NCI-H128 (cell line): ENCODE data around the gene ZNFX1.

ENCODE experiments used
- DNase-seq: peaks from one replicate; lab custom pipeline; 2025; ENCODE audit not compliant: unreplicated experiment; lab: John Stamatoyannopoulos, UW

Gene ZNFX1

DNA sequence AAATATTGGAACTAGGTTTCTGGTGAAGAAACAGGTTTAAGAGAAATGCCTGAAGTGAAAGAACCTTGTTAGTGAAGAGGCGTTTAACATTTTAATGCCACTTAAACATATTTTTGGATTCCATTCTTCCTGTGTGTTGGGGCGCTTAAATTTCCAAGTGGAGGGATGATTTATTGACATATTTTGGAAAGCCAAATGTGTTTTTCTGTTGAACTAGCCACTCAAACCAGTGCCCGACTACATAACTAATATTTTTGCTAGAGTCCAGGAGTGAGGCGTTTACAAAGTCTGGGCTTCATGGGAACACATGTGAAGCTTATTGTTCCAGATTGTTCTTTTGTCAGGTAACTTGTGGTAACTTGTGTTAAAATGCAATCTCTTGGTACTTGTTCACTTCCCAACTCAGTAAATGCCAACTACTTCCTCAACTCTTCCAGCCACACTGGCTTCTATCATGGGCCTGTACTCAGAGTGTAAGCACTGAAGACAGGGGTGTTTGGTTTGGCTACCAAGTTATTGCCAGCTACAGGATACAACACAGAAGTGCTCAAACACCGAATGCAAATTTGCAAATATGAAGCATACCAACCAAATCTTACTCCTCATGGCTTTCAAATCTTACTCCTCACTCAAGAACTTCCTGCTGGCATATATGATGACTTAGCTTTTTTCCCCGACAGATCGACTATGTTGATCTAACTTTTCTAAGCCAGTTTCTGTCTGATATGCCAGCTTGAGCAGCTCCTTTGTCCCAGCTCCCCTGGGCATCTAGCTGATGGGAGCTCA, 2.0 kb upstream of the ZNFX1 start:
- no peak for DNase-seq

DNA sequence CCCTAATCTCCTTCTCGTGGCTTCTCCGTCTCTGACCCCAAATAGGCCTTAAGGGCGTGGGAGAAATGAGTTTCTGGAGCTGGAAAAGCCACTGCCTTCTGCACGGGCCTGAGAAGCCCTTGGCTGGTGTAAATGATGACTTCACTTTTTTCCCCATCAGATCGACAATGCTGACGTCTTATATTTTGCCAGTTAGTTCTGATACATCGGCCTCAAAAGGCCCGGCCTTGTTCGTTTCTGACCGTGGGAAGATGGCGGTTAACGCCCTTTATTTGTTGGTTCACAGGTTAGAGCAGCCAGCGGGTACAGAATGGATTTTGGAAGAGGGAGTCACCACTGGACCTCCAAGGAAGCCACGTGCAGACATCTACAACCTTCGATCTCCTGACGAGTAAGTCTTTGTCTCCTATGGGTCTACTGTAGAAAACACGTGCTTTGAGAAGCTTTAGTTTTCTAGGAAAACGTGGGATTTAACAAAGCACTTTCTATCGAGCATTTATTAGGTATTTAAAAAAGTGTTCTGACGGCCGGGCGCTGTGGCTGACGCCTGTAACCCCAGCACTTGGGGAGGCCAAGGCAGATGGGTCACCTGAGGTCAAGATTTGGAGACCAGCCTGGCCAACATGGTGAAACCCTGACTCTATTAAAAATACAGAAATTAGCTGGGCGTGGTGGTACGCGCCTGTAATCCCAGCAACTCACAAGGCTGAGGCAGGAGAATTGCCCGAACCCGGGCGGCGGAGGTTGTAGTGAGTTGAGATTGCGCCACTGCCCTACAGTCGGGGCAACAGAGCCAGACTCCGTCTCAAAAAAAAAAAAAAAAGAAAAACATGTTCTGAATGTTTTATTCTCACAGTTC, 1.2 kb upstream of the ZNFX1 start:
- no peak for DNase-seq

DNA sequence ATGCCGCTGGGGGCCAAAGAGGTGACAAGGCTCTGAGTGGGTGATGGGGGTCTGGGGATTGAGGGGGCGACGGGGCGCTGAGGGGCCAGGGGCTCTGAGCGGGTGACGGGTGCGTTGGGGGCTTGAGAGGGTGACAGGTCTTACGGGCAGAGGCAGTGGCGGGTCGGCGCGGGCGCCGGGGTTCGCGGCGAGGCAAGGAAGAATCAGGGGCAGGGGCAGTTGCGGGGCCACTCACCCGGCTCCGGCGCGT, 146 bp downstream of the ZNFX1 start:
- DNase-seq = no peak

DNA sequence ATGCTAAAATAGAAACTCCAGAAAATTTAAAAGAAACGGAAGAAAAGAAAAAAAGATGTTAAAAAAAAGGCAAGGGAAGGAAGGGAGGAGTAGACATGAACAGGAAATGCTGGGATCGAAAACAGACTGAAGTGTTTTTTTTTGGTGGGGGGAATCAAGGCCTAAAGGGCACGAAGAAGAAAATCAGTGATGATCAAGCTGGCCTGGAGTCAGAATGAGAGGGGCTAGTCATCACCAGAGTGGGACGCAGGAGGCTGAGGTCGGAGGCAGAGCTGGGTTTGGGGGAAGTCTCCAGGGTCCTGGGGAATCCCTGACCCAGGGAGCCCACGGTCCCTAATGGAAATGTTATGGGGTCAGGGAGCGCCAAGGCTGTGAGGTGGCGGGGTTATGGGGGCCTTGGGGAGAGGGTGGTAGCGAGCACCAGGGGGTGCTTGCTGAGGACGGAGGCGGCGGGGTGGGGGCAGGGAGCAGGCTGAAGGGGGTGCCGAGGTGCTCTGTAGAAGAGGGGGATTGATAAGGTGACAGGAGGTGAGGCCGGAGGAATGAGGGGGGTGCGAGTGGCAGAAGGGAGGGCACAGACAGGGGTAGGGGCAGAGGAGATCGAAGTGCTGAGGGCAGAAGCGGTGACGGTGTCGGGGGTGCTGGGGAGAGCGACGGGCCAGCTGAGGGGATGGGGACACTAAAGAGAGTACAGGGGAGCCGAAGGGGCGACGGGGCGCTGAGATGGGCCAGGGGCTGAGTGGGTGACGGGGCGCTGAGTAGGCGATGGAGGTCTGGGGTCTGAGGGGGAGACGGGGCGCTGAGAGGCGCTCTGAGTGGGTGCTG, 684 bp downstream of the ZNFX1 start:
- DNase-seq = no peak

DNA sequence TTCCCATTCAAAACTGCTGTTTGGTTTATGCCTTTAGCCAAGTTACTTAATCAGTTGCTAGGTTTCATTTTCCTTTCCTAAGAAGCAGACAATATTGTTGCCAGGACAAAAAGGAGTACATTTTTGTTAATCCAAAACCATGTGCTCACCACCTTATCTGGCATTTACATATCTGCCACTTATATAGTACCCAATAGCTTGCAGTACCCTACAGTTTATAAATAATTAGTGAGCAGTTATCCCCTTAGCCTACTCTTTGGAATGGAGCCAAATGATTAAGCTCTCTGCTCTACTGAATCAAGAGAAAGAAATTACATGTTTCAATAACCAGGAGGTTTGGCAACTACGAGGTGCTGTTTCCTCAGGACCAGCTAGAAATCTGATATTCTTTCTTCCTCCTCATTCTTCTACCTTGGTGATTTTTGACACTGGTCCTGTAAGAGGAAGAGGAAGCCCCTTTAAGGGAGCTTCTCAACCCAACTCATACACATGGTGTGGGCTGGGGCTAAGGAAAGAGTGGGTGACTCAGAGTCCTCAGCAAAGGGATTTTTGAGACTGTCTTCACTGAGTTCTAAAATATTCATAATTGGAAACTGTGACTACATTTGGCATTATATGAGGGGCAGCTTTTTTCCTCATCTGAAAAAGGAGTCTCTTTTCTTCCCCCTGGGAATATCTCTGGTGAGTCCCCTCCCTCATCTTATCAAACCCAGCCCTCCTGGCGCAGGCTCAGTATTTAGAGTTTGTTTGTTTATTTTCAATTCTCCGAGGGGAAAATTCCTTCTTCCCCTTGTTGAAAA, 1.5 kb downstream of the ZNFX1 start:
- no peak for DNase-seq

DNA sequence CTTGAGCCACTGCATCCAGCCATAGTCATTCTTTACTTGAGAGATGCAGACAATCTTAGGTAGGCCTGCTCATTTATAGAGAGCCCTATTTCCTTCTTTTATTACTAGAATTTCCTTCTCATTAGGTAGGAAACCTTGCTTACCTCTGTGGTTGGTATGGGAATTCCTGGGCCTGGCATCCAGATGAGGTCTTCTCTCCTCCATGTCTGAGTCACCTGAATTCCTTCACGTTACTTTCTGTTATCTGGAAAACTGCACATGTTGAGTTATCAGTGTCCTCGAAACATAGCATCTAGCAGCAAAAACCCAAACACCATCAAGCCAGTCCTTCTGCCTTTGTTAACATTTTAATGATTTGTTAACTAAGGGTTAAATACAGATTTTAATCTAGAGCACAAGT, 2.2 kb downstream of the ZNFX1 start:
- DNase-seq = no peak

DNA sequence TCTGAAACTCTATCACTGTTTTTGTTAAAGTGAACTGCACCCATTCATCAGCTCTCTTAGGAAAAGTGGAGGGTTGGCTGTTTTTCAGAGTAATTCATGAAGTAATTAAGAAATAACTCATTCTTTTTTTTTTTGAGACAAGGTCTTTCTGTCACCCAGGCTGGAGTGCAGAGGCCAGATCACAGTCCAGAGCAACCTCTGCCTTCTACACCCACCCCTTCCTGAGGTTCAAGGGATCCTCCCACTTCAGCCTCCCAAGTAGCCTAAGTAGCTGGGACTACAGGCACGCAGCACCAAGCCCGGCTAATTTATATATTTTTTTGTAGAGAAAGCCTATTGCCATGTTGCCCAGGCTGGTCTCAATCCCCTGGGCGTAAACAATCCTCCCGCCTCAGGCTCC, 2.6 kb downstream of the ZNFX1 start:
- DNase-seq = no peak

DNA sequence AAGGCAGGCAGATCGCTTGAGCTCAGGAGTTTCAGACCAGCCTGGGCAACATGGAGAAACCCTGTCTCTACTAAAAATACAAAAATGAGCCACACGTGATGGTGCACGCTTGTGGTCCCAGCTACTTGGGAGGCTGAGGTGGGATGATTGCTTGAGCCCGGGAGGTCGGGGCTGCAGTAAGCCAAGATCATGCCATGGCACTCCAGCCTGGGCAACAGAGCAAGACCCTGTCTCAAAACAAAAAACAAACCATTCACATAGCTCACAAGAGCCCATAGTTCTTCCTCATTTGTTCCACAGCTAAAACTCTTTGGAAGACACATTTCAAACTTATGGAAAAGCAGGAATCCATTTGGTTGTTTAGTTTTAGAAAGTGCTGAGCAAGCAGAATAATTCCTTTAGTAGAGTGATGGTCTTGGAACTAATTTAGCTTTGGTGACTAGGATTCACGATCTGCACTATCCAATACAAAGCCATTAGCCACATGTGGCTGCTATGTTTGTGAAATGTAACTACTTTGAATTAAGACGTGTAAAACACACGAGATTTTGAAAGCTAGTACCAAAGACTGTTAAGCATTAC, 4.1 kb downstream of the ZNFX1 start:
- no peak for DNase-seq

DNA sequence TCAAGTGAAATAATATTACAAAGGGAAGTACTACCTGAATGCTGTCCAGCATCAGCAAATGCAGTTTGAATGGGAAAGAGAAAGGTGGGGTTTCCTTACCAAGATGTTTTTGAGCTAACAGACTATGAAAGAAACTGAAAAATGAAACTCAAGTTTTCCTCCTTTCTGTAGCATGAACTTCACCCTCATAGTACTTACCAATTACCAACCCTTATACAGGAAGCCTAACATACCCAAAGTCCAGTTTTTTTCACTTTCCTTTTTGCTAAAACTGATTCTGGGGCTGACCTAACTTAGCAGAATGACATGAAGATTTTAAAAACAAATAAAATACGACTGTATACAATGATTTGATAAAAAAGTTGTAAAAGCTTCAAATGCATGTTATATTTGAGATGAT, 5.2 kb downstream of the ZNFX1 start:
- no peak for DNase-seq

DNA sequence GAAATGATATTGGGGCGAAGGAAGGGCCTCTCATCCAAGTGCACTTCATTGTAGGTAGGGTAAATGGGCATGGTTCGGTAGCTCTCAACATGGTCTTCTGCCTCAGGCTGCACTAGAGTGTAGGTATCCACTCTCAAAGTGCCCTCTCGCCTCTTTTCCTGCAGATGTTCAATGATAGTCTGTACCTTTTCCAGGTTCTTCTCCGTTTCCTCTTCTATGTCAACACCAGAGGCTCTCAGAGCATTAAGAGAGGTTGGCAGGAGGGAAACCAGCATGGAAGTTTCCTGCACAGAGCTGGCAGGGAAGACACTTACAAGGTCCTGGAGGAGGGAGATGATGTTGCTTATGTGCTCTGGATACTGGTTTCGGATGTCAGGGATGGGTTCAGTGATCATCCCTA, 7.1 kb downstream of the ZNFX1 start:
- DNase-seq = no peak

DNA sequence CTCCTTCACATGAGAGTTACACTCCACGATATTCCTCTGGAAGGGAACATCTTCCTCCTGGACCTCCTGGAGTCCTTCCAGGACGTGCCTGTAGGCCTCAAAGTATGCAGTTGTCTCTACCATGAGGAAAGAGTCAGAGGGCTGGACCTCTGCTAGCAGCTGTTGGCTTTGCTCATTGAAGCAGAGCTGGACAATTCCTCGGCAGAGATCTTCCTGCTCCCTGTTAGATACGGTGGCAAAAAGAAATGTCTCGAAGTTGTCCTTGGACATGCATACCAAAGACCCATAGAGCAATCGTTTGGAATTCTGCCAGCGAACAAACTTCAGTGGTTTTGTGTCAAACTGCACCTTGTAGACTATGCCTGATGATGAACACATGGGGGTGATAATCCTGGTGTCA, 7.7 kb downstream of the ZNFX1 start:
- DNase-seq = no peak

DNA sequence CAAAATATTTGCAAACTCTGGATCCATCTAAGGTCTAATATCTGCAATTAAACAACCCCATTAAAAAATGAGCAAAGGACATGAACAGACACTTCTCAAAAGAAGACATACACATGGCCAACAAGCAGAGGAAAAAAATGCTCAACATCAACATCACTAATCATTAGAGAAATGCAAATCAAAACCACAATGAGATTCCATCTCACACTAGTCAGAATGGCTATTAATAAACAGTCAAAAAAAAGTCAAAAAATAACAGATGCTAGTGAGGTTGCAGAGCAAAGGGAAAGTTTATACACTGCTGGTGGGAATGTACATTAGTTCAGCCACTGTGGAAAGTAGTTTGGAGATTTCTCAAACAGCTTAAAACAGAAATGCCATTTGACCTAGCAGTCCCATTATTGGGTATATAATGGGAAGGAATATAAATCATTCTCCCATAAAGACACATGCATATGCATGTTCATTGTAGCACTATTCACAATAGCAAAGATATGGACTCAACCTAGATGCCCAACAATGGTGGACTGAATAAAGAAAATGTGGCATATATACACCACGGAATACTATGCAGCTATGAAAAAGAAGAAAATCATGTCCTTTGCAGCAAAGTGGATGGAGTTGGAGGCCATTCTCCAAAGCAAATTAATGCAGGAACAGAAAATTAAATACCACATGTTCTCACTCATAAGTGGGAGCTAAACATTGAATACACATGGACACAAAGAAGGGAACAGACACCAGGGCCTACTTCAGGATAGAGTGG, 9.1 kb downstream of the ZNFX1 start:
- DNase-seq = no peak

DNA sequence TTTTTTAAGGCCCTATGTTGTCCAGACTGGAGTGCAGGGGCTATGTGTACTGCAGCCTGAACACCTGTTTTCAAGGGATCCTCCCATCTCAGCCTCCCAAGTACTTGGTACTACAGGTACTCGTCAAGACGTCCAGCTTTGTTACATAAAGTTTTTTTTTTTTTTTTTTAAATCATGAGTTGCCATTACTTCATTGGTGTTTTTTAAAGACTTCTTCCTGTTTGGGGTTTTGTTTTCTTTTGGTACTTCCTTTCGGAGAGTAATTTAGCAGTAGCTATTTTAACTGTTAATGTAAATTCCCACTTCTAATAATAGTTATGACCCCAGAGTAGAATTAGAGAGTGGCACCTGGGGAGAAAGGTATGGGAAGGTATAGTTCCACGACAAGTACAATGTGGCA, 10.5 kb downstream of the ZNFX1 start:
- no peak for DNase-seq

DNA sequence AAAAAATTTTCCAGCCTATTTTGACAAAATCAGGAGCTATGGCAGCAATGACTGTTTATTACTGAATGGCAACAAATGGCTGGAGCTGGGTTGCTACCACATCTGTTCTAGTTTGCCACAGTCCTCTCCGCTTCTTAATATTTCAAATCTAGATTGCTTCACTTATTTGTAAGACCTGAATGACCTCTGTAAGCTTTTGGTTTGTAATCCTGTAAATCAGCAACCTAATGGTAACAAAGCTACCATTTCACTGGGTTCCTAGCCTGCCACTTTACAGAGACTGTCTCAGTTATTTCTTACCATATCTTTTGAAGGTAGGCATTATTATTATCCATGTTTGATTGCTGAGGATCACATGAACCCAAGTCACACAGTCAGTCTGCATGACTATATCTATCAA, 15.4 kb downstream of the ZNFX1 start:
- DNase-seq = no peak

DNA sequence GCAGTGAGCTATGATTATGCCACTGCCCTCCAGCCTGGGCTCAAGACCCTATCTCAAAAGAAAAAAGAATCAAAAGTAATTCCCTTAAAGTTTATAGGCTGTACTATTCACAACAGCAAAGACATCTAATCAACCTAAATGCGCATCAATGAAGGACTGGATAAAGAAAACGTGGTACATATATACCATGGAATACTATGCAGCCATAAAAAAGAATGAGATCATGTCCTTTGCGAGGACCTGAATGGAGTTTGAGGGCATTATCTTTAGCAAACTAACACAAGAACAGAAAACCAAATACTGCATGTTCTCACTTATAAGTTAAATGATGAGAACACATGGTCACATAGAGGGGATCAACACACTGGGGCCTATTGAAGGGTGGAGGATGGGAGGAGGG, 16.7 kb downstream of the ZNFX1 start:
- DNase-seq = no peak

DNA sequence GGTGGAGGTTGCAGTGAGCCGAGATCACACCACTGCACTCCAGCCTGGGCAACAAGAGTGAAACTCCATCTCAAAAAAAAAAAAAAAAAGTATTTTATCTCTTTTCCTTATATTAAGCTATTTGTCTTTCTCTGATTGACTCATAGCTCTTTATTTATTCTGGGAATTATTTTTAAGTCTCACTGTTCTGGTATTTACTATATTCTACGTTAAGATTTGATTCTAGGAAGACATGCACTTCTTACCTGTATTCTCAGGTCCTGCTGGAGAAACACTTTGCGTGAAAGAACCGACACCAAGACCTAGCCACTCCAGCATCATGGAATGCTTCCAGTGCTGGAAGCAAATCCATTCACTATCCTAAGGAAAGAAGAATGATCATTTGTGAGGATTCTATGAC, 17.6 kb downstream of the ZNFX1 start:
- no peak for DNase-seq

DNA sequence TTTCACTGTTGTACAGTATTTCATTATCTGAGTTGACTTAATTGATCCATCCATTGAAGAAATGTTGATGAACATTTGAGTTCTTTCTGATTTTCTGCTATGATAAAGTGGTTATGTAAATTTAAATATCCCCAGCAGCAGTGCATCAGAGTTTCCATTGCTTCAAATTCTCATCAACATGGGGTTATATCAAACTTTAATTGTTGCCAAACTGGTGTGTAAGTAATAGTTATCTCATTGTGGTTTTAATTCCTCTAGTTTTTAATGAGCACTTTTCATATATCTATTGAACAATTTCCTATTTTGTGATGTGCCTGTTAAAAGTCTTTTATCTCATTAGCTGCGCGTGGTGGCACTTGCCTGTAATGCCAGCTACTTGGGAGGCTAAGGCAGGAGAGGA, 18.1 kb downstream of the ZNFX1 start:
- DNase-seq = no peak

DNA sequence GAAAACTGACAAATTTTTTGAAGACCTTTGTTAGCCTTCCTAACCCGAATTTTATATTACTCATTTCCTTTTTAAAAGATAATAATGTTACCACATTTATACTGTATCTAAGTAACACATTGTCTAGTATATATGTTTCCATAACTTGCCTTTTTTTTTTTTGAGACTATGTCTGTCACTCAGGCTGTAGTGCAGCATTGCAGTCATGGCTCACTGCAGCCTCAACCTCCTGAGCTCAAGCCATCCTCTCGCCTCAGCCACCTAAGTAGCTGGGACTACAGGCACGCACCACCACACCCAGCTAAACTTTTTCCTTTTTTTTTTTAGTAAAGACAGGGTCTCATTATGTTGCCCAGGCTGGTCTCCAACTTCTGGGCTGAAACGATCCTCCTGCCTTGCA, 18.6 kb downstream of the ZNFX1 start:
- no peak for DNase-seq

DNA sequence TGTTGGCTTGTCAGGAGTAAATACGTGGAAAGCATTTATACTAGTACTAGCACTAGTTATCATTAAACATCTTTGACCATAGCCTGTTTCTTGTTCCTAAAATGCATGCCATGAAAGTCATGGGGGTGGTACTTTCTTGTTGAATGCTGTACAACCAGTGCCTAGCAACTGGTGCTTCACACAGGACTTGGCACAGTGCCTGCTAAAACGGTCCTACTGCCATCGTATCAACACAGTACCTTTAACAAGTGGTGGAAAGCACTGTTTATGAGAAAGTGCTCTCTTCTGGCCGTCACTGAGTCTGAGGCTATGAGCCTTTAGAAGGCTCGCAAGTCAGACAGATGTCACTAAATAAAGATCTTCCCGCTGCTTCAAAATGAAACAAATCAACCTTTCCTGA, 21.6 kb downstream of the ZNFX1 start:
- no peak for DNase-seq
